Astrocyte (in vitro differentiated cells and primary cell): ENCODE results near the gene AHSP.

ENCODE experiments used
- EZH2 ChIP-seq: IDR thresholded peaks from 2 replicates; pipeline ENCODE4 v1.6.1; 2012; ENCODE audit warnings: mild to moderate bottlenecking, low read length, inconsistent platforms; ENCODE audit not compliant: insufficient read depth
- TF ChIP-seq, protein P1 (sequence below): IDR thresholded peaks from 2 replicates; pipeline ENCODE4 v1.5.1; 2011; ENCODE audit warnings: low read depth, mild to moderate bottlenecking, inconsistent platforms, low read length, moderate library complexity; ENCODE audit not compliant: insufficient read depth

DNA sequence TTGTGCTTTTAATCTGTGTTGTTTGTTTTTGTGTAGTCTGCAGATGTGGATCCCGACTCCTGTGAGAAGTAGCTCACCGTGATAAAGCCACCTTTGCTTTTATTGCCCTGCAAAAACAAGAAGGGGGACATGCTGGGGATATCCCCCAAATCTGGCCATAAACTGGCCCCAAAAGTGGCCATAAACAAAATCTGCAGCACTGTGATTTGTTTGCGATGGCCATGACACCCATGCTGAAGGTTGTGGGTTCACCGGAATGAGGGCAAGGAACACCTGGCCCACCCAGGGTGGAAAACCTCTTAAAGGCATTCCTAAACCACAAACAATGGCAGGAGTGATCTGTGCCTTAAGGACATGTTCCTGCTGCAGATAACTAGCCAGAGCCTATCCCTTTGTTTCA lies 15.1 kb downstream of the AHSP start:
- TF ChIP-seq, protein P1, sequence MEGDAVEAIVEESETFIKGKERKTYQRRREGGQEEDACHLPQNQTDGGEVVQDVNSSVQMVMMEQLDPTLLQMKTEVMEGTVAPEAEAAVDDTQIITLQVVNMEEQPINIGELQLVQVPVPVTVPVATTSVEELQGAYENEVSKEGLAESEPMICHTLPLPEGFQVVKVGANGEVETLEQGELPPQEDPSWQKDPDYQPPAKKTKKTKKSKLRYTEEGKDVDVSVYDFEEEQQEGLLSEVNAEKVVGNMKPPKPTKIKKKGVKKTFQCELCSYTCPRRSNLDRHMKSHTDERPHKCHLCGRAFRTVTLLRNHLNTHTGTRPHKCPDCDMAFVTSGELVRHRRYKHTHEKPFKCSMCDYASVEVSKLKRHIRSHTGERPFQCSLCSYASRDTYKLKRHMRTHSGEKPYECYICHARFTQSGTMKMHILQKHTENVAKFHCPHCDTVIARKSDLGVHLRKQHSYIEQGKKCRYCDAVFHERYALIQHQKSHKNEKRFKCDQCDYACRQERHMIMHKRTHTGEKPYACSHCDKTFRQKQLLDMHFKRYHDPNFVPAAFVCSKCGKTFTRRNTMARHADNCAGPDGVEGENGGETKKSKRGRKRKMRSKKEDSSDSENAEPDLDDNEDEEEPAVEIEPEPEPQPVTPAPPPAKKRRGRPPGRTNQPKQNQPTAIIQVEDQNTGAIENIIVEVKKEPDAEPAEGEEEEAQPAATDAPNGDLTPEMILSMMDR, result no peak
- no peak for TF ChIP-seq EZH2
